ENCODE data around the gene ZNF135. TPM values are rescaled to one million over a fixed set of nuclear protein-coding genes. Genes with fewer than 3 reads are reported as not detected.
A peak's percentile ranks its signal among the peaks of the same experiment; 100 is the strongest.

Gene ZNF135
- total RNA-seq, 1 donor from 2014 or later, result 3.7 TPM

DNA sequence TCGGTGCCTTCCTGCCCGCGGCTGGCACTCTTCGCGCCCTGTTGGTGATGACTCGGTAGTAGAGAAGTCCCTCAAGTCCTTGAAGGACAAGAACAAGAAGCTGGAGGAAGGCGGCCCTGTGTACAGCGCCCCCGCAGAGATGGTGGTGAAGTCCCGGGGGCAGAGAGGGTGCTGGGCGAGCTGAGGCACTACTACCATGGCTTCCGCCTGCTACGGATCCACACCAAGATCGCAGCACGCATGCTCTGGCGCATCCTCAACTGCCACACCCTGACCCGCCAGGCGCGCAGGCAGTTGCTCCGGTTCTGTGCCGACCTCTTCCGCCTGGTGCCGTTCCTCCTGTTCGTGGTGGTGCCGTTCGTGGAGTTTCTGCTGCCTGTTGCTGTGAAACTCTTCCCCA lies 14.2 kb upstream of the ZNF135 start:
- no peak for DNase-seq (ENCODE audit: missing footprints)
- intact Hi-C loops (cut with DNase I), result no loop called here
- no peak for ATAC-seq

DNA sequence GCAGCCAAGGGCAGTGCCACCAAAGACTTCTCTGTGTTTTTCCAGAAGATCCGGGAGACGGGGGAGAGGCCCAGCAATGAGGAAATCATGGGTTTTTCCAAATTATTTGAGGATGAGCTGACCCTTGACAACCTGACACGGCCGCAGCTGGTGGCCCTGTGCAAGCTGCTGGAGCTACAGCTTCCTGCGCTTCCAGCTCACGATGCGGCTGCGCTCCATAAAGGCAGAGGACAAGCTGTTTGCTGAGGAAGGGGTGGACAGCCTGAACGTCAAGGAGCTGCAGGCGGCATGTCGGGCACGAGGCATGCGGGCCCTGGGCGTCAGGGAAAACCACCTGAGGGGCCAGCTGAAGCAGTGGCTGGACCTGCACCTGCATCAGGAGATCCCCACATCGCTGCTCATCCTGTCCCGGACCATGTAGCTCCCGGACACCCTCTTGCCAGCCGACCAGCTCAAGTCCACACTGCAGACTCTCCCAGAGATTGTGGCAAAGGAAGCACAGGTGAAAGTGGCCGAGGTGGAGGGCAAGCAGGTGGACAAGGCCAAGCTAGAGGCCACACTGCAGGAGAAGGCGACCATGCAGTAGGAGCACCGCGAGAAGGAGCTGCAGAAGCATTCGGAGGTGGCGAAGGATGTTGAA lies 13.6 kb upstream of the ZNF135 start:
- ATAC-seq, result no peak
- no peak for DNase-seq (ENCODE audit: missing footprints)
- intact Hi-C loops (cut with DNase I), result no loop called here

DNA sequence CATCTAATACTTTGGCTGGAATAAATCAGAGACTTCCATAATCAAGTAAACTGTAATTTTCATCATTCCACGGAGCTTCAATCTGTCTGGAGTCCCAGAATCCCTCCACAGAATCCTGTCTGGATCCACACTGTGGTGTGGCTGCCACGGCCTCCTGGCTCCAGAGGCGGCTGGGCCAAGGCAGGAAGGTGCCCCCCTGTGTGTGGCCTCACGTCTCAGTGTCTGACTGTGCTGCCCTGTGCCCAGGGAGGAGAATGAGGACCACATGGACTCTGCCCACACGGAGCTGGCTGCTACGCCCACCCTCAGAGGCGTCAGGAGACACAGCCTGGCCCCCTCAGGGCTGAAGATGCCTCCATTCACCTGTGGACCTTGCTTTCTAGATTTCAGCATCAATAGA lies 12.2 kb upstream of the ZNF135 start:
- intact Hi-C loops (cut with DNase I), result no loop called here
- ATAC-seq, result no peak
- DNase-seq (ENCODE audit: missing footprints), result no peak

DNA sequence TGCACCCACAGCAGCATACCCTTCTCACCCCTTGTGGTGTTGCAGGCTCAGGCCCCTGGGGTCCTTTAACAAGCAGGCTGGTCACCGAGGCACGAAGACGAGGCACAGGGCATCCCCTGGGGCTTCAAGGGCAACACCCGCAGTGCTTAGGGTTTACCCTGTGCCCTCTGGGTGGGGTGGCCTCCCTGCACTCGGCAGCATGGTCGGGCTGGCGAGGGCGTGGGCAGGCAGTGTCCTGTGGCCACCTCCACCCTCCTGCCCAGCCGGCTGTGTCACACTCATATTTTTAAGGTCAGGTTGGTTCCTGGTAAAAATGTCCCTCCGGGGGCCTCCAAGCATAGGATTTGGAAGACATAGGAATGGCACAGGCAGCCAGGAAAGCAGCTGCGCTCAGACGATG lies 11.4 kb upstream of the ZNF135 start:
- ATAC-seq (no peak), DNase-seq (ENCODE audit: missing footprints) (no peak)
- intact Hi-C loops (cut with DNase I), result no loop called here

DNA sequence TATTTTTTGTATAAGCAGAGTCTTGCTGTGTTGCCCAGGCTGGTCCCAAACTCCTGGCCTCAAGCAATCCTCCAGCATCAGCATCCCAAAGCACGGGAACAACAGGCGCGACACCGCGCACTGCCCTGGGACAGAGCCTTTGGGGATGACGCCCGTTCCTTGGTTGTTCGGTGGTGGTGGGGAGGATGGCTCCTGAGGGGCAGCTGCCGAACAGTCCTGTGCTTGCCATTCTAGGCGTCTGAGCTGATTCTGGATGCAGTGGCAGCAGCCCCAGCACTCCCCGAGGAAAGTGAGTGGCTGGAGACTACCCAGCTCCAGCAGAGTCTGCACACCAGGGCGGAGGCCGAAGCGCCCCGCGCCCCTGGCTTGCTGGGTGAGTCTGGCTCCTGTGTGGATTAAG lies 6.8 kb upstream of the ZNF135 start:
- DNase-seq (ENCODE audit: missing footprints) (no peak), ATAC-seq (no peak)
- intact Hi-C loops (cut with DNase I), result no loop called here

DNA sequence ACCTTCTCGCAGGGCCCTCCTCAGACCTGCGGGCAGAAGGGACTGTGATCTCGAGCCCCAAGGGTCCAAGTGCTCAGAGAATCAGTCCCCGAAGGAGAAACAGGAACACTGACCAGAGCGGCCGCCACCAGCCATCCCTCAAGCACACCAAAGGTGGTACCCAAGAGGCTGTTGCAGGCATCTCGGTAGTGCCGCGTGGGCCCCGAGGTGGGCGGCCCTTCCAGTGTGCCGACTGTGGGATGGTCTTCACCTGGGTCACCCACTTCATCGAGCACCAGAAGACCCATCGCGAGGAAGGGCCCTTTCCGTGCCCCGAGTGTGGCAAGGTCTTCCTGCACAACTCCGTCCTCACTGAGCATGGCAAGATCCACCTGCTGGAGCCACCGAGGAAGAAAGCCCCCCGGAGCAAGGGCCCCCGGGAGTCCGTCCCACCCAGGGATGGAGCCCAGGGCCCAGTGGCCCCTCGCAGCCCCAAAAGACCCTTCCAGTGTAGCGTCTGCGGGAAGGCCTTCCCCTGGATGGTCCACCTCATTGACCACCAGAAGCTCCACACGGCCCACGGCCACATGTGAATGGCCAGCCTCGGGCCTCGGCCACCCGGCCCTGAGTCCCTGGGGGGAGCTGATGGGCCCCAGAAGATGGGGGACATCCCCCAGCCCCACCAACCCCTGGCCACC lies 5.5 kb upstream of the ZNF135 start:
- no peak for ATAC-seq
- intact Hi-C loops (cut with DNase I), result no loop called here
- DNase-seq (ENCODE audit: missing footprints), result no peak

DNA sequence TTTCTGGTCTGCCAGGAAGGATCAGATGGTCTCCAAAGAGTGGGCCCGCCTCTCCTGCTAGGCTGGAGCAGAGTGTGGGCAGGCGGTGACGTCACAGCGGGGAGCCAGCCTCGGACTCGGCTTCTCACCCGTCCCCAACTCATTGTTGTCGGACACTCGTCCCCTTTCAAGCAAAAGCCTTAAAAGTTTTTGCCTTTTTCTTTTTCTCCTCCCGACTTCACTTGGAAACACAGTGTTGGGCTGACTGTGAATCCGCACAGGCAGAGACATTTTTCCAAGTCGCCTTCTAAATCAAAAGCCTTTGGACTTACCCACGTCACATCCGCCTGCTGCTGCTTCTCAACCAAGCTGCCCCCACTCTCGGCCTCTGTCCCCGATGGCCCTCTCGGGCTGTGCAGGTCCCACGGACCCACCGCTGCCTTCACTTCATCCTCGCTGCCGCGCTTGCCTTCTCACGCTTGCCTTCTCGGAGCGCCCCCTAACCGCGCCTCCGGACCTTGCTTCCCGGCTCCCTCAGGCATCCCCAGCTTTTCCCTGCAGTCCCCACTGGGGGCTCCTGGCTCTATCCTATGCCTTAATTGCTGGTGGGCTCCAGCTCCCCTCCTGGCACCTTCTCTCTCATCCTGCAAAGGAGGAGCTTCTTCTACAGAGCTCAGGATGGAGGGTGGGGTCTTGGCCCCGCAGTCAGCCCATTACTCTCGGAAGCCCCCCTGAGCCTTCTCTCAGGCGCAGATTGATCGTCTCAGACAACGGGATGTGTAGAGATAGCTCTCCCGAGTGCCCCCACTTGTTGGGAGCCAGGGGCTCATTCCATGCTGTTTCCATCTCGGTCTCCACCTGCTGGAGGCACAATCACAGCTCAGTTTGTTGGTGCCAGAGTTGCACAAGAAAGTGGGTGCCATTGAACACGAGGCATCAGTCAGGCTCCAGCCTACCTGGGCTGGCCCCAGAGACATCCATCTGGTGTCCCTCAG lies 3.9 kb upstream of the ZNF135 start:
- no peak for ATAC-seq
- intact Hi-C loops (cut with DNase I), result loop anchor here (5.0 kb wide), 1 partner anchor 53 kb away; the partner anchor contains the start of gene ZNF606
- DNase-seq (ENCODE audit: missing footprints), result no peak

DNA sequence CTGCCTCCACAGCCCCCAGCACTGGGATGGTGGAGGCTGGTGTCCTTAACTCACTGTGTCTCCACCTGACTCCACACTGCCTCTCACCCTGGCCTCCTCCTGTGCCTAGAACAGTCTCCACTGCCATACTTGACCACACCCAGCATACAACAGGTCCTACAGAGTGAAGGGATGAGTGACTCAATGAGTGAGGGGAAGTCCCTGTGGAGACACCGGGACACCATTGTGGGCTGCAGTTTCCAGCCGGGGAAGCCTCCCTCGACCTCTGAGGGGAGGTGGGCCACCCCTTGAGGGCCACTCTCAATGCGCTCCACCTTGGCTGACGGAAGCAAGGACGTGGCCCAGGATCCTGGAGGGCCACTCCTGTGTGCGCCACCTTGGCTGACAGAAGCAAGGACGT lies 2.8 kb upstream of the ZNF135 start:
- intact Hi-C loops (cut with DNase I), result loop anchor here (5.0 kb wide), 1 partner anchor 54 kb away; the partner anchor contains the start of gene ZNF606
- DNase-seq (ENCODE audit: missing footprints) (no peak), ATAC-seq (no peak)

DNA sequence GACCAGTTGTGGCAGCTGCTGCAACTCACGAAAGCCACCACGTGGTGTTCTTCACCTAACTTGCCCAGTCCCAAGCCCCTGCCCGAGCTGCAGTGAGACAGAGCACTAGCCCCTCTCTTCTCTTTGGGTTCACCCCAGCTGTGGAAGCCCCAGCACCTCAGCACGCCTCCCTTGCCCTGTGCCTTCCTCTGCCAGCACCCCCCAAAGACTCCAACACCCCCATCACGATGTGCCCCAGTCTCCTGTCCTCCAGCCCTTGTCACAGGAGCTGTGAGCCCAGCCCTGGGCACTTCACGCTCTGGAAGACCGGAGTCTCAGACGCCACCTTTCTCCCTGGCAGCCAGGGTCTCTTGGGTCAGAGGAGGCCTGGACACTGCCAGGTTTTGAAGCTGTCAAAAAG lies 2.2 kb upstream of the ZNF135 start:
- ATAC-seq, result no peak
- intact Hi-C loops (cut with DNase I), result loop anchor here (5.0 kb wide), 1 partner anchor 55 kb away; the partner anchor contains the start of gene ZNF606
- DNase-seq (ENCODE audit: missing footprints), result no peak

DNA sequence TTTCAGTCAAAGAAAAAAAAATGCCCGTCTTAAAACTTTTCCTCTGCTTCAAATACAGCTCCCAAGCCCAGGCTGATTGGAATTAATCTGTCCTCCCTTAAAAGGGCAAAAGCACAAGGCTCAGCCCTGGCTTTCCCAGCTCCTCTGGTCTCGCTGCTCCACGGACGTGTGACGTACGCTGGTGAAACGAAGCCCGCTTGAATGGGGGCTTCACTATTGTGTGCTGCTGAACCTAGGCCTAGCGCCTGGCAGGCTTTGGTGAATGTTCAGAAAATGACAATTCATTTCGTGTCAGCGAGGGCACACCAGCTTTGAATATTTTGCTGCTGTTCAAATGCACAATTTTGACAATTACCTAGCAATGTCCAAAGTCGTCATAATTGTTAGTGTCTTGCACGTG lies 615 bp upstream of the ZNF135 start:
- ATAC-seq (no peak), DNase-seq (ENCODE audit: missing footprints) (no peak)
- intact Hi-C loops (cut with DNase I), result loop anchor here (5.0 kb wide), 1 partner anchor 56 kb away; the partner anchor contains the start of gene ZNF606

DNA sequence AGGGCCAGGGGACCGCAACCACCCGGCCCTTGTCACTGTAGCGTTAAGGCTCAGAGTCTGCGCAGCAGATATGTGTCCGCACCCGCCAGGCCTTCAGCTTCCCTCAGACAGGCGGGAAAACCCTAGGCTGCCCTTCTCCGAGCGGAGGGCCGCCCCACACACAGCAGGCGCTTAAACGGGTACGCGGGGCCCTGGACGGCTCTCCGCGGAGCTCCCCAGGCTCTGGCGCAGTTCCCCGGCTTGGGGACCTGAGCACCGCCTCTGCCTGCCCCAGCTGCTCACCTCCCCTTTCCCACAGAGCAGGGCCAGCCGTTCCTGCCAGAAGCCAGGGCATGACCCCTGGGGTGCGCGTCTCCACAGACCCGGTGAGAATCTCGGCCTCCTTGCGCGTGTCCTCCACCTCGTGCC lies 593 bp downstream of the ZNF135 start:
- DNase-seq (ENCODE audit: missing footprints) (no peak), ATAC-seq (peak; percentile 6)
- intact Hi-C loops (cut with DNase I), result loop anchor here (1.0 to 5.0 kb wide), 2 partner anchors 39 to 57 kb away; partner anchors contain the start of genes ZNF606 and ZSCAN18

DNA sequence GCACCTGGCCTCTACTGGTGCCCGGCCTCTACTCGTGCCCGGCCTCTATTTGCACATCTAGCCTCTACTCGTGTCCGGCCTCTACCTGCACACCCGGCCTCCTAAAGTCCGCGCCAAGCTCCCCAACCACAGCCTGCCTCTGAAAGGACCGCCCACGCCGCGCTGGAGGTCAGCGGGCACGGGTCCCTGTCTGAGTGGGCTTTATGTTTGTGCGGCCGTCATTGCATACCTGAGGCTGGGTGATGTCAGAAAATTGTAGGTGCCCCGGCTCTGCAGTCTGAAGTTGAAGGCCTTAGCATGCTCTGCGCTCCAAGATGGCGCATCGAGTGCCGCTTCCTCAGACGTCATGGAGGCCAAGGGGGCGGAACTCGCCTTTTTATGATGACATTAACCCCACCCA lies 1.1 kb downstream of the ZNF135 start:
- no peak for ATAC-seq
- no peak for DNase-seq (ENCODE audit: missing footprints)
- intact Hi-C loops (cut with DNase I), result no loop called here

DNA sequence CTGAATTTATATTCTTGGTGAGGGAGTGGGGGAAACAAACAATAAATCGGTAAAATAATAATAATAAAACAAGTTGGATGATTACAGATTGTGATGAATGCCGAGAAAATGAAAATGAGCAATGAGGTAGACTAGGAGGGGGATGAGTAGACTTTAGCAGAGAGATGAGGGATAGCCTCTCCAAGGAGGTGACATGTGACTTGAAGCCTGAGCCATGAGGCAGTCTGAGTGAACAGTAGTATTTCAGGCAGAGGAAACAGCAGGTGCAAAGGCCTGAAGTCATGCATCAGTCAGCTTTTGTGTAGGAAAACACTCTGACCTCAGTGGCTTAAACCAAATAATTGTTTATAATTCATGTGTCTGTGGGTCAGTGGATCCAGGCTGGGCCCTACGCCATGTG lies 4.6 kb downstream of the ZNF135 start:
- intact Hi-C loops (cut with DNase I), result no loop called here
- ATAC-seq (no peak), DNase-seq (ENCODE audit: missing footprints) (no peak)

DNA sequence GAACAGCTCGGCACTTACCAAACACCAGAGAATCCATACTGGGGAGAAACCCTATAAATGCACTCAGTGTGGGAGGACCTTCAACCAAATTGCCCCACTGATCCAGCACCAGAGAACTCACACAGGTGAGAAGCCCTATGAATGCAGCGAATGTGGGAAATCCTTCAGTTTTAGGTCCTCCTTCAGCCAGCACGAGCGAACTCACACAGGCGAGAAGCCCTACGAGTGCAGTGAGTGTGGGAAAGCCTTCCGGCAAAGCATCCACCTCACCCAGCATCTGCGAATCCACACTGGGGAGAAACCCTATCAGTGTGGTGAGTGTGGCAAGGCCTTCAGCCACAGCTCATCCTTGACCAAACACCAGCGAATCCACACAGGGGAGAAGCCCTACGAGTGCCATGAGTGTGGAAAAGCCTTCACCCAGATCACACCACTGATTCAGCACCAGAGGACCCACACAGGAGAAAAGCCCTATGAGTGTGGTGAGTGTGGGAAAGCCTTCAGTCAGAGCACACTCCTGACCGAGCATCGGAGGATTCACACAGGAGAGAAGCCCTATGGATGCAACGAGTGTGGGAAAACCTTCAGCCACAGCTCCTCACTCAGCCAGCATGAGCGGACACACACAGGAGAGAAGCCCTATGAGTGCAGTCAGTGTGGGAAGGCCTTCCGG lies 8.3 kb downstream of the ZNF135 start:
- ATAC-seq (no peak), DNase-seq (ENCODE audit: missing footprints) (no peak)
- intact Hi-C loops (cut with DNase I), result no loop called here

DNA sequence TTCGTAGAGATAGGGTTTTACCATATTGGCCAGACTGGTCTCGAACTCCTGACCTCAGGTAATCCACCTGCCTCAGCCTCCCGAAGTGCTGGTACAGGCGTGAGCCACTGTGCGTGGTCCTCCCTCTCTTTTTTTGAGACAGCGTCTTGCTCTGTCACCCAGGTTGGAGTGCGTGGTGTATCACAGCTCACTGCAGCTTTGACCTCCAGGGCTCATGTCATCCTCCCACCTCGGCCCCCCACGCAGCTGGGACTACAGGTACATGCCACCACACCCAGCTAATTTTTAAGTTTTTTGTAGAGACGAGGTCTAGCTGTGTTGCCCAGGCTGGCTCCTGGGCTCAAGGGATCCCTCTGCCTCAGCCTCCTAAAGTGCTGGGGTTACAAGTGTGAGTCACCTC lies 20.7 kb downstream of the ZNF135 start:
- intact Hi-C loops (cut with DNase I), result no loop called here
- no peak for ATAC-seq

DNA sequence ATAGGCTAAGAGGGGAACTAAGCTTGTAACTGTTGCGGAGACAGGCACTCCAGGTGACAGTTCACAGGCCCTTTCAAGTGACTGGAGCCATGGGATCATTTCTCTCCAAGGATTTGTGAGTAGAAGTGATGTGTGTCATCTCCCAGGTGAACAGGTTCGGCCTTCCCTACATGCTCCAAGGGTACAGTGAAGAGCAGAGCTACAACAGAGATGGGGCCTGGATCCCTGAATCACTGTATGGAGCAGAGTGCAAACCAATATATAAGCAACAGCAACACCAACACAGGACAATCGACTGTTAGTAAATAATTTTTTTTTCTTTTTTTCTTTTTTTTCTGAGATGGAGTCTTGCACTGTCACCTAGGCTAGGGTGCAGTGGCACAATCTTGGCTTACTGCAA lies 23.9 kb downstream of the ZNF135 start:
- intact Hi-C loops (cut with DNase I), result no loop called here
- DNase-seq (ENCODE audit: missing footprints), result no peak
- ATAC-seq, result no peak

More for the DNA sequence above, 20.7 kb downstream of the ZNF135 start:
- no peak for DNase-seq (ENCODE audit: missing footprints)

DNA sequence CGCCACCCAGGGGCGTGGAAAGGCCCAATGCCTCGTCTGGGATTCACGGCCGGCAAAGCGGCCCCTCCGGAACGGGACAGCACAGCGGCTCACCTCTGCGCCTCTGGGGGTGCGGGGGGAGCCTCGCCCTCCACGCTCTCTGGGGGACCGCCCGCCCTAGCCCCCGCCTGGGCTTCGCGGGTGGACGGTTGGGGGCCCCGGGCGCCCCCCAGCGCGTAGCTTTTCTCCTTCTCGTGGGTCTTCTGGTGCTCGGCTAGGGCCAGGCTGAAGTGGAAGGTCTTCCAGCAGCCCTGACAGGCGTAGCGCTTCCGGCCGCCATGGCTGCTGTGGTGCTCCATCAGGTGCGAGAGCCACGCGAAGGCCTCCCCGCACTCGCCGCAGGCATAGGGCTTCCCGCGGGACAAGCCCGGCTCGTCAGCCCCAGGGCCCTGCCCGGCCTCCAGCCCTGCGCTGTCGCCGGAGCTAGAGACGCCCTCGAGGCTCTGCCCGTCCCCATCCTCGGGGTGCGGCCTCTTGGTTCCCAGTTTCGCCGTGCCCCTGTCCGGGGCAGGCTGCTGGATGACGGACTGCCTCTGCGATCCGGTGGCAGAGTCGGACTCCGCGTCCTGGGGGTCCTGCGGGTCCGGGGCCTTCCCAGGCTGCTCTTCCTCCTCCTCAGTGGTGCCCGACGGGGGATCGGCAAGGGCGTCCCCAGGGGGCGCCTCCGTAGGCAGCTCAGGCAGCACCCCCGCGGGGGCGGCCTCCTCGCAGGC lies 25.7 kb downstream of the ZNF135 start:
- intact Hi-C loops (cut with DNase I), result no loop called here
- ATAC-seq, result no peak

DNA sequence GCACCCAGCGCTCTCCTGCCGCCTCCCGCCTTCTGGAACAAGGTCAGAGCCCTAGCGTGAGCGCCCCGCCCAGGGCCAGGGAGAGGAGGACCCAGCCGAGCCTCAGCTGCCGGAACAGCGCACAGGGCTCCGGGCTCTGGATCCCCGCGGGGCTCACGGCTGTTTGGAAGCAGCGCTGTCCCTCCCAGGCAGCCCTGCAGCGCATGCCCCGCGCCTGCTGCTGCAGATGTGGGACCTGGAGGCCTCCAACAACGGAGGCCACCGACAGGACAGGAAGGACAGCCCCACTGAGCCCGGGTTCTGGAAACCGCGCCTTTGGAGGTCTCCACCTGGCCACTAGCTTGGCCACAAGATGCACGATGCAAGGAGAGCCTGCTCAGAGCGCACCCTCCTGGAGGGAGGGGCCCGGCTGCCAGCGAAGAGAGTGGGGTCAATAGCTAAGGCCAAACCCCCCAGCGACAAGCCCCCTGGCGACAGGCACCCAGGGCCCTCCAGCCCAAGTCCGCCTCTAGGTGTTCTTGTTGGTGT lies 26.3 kb downstream of the ZNF135 start:
- no peak for ATAC-seq
- intact Hi-C loops (cut with DNase I), result no loop called here

More for the DNA sequence above, 25.7 kb downstream of the ZNF135 start:
- no peak for DNase-seq (ENCODE audit: missing footprints)

More for the DNA sequence above, 26.3 kb downstream of the ZNF135 start:
- DNase-seq (ENCODE audit: missing footprints), result no peak

Measured in Right ventricle myocardium inferior (tissue), 1 donor.